AG09309 (cell line): ENCODE data around the gene CCDC190.
A peak's percentile ranks its signal among the peaks of the same experiment; 100 is the strongest.

ENCODE experiments used
- DNase-seq: peaks from one replicate; pipeline ENCODE4 v3.0.0-alpha.2; 2010; ENCODE audit warnings: low read depth
- H3K4me3 ChIP-seq: 2 replicates; pipeline ENCODE4 v1.5.1; 2011; ENCODE audit warnings: mild to moderate bottlenecking, low read depth, low read length, moderate library complexity; ENCODE audit not compliant: control insufficient read depth
- CTCF ChIP-seq: IDR thresholded peaks from 2 replicates; pipeline ENCODE4 v1.5.1; 2011; ENCODE audit warnings: mild to moderate bottlenecking, low read depth, low read length, inconsistent platforms; ENCODE audit not compliant: insufficient read depth, control insufficient read depth; ENCODE audit errors: missing control alignments

Gene CCDC190

GRCh38 chr1:162868972-162869371, 8.0 kb upstream of the CCDC190 start:
- H3K4me3 ChIP-seq: no peak overlapping the region
- no peak for TF ChIP-seq CTCF
- DNase-seq: no peak

GRCh38 chr1:162861625-162862024, 650 bp upstream of the CCDC190 start:
- H3K4me3 ChIP-seq: no peak overlapping the region
- no peak for DNase-seq
- no peak for TF ChIP-seq CTCF

- no peak for TF ChIP-seq CTCF
- no peak overlapping the region for H3K4me3 ChIP-seq
These were observed 1.8 kb downstream of the CCDC190 start for GRCh38 chr1:162859191-162859590.

GRCh38 chr1:162857850-162858249, 3.1 kb downstream of the CCDC190 start:
- H3K4me3 ChIP-seq: no peak overlapping the region
- no peak for TF ChIP-seq CTCF
- peak; percentile 17 for DNase-seq

More at GRCh38 chr1:162859191-162859590, 1.8 kb downstream of the CCDC190 start:
- DNase-seq: no peak

GRCh38 chr1:162856260-162856659, 4.7 kb downstream of the CCDC190 start:
- H3K4me3 ChIP-seq: no peak overlapping the region
- DNase-seq: peak; percentile 80
- TF ChIP-seq CTCF: no peak

- H3K4me3 ChIP-seq: no peak overlapping the region
- peak; percentile 16 for DNase-seq
- TF ChIP-seq CTCF: no peak
These were observed 5.4 kb downstream of the CCDC190 start for GRCh38 chr1:162855461-162856150.
